Liver (tissue), 3 donors: ENCODE results near the gene OR4C15.

Source experiments
- EGR1 ChIP-seq, 2 donors: IDR thresholded peaks; 2 replicates each; pipeline ENCODE4 v1.6.1; 2016 to 2018; ENCODE audit warnings: antibody characterized with exemption in 2 of 2, low read depth in 2 of 2
- FOXA1 ChIP-seq: IDR thresholded peaks from 2 replicates; pipeline ENCODE4 v1.6.1; 2016; ENCODE audit warnings: antibody characterized with exemption
- GABPA ChIP-seq, 2 donors: IDR thresholded peaks in 1 of 2; conservative IDR thresholded peaks in 1 of 2; 2 replicates each; pipeline ENCODE4 v1.6.1; 2016; ENCODE audit warnings: antibody characterized with exemption in 2 of 2, mild to moderate bottlenecking in 1 of 2, moderate library complexity in 1 of 2
- JUND ChIP-seq, 2 donors: IDR thresholded peaks; 2 replicates each; pipeline ENCODE4 v1.6.1; 2016; ENCODE audit warnings: antibody characterized with exemption in 2 of 2
- RAD21 ChIP-seq, 2 donors: IDR thresholded peaks; 2 replicates each; pipeline ENCODE4 v1.6.1; 2016; ENCODE audit warnings: antibody characterized with exemption in 2 of 2, mild to moderate bottlenecking in 2 of 2
- SP1 ChIP-seq: IDR thresholded peaks from 2 replicates; pipeline ENCODE4 v1.6.1; 2018; ENCODE audit warnings: antibody characterized with exemption, mild to moderate bottlenecking
- TAF1 ChIP-seq: conservative IDR thresholded peaks from 2 replicates; pipeline ENCODE4 v1.6.1; 2016; ENCODE audit warnings: antibody characterized with exemption, mild to moderate bottlenecking
- YY1 ChIP-seq: IDR thresholded peaks from 2 replicates; pipeline ENCODE4 v1.6.1; 2016; ENCODE audit warnings: antibody characterized with exemption, mild to moderate bottlenecking
- TF ChIP-seq, protein P1 (sequence below): fragments of 150-350 bp; IDR thresholded peaks from 2 replicates; pipeline ENCODE4 v1.5.1; 2017; ENCODE audit warnings: improper control_type of control experiment, low read depth, low read length; ENCODE audit not compliant: missing input control
- TF ChIP-seq, protein P2 (sequence below): IDR thresholded peaks from 2 replicates; pipeline ENCODE4 v1.6.1; 2016; ENCODE audit warnings: antibody characterized with exemption
- TF ChIP-seq, protein P3 (sequence below): IDR thresholded peaks from 2 replicates; pipeline ENCODE4 v1.6.1; 2016; ENCODE audit warnings: antibody characterized with exemption
- TF ChIP-seq, protein P4 (sequence below): IDR thresholded peaks from 2 replicates; pipeline ENCODE4 v1.6.1; 2016; ENCODE audit warnings: antibody characterized with exemption, mild to moderate bottlenecking
- donor health status: healthy.
- donor health status: healthy.

DNA sequence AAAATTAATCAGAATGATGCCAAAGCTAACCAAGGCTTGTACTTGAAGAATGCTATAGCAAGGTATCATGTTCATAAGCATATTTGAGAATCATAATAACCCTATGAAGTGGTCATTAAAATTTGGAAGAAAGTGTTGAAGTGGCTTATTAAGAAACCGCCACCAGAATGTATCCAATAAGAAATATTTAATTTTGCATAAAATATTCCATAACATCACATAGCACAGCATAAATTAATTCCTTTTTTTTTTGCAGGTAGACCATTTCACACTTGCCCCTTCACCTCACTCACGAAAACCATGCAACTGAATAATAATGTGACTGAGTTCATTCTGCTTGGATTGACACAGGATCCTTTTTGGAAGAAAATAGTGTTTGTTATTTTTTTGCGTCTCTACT, 17.6 kb downstream of the OR4C15 start, which contains the start of gene OR4C16:
- TF ChIP-seq, protein P1, sequence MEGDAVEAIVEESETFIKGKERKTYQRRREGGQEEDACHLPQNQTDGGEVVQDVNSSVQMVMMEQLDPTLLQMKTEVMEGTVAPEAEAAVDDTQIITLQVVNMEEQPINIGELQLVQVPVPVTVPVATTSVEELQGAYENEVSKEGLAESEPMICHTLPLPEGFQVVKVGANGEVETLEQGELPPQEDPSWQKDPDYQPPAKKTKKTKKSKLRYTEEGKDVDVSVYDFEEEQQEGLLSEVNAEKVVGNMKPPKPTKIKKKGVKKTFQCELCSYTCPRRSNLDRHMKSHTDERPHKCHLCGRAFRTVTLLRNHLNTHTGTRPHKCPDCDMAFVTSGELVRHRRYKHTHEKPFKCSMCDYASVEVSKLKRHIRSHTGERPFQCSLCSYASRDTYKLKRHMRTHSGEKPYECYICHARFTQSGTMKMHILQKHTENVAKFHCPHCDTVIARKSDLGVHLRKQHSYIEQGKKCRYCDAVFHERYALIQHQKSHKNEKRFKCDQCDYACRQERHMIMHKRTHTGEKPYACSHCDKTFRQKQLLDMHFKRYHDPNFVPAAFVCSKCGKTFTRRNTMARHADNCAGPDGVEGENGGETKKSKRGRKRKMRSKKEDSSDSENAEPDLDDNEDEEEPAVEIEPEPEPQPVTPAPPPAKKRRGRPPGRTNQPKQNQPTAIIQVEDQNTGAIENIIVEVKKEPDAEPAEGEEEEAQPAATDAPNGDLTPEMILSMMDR = no peak
- TF ChIP-seq, protein P2, sequence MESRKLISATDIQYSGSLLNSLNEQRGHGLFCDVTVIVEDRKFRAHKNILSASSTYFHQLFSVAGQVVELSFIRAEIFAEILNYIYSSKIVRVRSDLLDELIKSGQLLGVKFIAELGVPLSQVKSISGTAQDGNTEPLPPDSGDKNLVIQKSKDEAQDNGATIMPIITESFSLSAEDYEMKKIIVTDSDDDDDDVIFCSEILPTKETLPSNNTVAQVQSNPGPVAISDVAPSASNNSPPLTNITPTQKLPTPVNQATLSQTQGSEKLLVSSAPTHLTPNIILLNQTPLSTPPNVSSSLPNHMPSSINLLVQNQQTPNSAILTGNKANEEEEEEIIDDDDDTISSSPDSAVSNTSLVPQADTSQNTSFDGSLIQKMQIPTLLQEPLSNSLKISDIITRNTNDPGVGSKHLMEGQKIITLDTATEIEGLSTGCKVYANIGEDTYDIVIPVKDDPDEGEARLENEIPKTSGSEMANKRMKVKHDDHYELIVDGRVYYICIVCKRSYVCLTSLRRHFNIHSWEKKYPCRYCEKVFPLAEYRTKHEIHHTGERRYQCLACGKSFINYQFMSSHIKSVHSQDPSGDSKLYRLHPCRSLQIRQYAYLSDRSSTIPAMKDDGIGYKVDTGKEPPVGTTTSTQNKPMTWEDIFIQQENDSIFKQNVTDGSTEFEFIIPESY = no peak
- TF ChIP-seq, protein P3, sequence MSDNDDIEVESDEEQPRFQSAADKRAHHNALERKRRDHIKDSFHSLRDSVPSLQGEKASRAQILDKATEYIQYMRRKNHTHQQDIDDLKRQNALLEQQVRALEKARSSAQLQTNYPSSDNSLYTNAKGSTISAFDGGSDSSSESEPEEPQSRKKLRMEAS = no peak
- TF ChIP-seq EGR1 (IDR thresholded peaks at IDR 0.05; ENCODE audit: low read depth in 2 of 2) = no peak
- TF ChIP-seq JUND (IDR thresholded peaks at IDR 0.05) = no peak
- TF ChIP-seq TAF1 = no peak
- no peak for TF ChIP-seq YY1
- no peak for TF ChIP-seq GABPA (IDR thresholded peaks at IDR 0.05 in 1 of 2, conservative IDR thresholded peaks at IDR 0.05 in 1 of 2)
- TF ChIP-seq SP1 = no peak
- TF ChIP-seq, protein P4, sequence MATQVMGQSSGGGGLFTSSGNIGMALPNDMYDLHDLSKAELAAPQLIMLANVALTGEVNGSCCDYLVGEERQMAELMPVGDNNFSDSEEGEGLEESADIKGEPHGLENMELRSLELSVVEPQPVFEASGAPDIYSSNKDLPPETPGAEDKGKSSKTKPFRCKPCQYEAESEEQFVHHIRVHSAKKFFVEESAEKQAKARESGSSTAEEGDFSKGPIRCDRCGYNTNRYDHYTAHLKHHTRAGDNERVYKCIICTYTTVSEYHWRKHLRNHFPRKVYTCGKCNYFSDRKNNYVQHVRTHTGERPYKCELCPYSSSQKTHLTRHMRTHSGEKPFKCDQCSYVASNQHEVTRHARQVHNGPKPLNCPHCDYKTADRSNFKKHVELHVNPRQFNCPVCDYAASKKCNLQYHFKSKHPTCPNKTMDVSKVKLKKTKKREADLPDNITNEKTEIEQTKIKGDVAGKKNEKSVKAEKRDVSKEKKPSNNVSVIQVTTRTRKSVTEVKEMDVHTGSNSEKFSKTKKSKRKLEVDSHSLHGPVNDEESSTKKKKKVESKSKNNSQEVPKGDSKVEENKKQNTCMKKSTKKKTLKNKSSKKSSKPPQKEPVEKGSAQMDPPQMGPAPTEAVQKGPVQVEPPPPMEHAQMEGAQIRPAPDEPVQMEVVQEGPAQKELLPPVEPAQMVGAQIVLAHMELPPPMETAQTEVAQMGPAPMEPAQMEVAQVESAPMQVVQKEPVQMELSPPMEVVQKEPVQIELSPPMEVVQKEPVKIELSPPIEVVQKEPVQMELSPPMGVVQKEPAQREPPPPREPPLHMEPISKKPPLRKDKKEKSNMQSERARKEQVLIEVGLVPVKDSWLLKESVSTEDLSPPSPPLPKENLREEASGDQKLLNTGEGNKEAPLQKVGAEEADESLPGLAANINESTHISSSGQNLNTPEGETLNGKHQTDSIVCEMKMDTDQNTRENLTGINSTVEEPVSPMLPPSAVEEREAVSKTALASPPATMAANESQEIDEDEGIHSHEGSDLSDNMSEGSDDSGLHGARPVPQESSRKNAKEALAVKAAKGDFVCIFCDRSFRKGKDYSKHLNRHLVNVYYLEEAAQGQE = no peak
- TF ChIP-seq RAD21 (IDR thresholded peaks at IDR 0.05) = no peak
- TF ChIP-seq FOXA1 = no peak
